OCI-LY3 (cell line): Measurements from ENCODE around the gene RAB43.

Experiments used
- EZH2phosphoT487 ChIP-seq: fragments of 200-600 bp; shearing (Covaris generic); IDR thresholded peaks from 2 replicates; pipeline ENCODE4 v1.6.1; 2018; ENCODE audit warnings: antibody characterized with exemption, mixed run types, low read depth
- TF ChIP-seq, protein P1 (sequence below): fragments of 200-600, 300-600 bp; sonication (generic); IDR thresholded peaks from 2 replicates; pipeline ENCODE4 v1.5.1; 2014; ENCODE audit warnings: antibody characterized with exemption, low read length, low read depth

DNA sequence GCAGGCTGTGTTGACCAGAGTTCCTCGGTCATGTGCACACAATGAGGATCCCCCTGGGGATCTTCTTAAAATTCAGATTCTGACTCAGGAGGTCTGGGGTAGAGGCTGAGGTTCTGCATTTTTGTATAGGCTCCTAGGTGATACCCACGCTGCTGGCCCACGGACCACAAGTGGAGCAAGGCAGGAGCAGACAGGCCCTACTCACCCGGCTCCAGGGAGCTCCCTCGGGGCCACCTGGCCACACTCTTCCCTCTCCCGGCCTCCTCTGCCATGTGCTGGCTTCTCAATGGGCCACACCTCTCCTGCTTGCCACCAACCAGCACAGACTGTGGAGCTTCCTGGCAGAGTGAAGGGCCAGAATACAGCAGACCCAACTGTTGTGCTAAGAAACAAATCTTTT lies 37.1 kb downstream of the RAB43 start:
- TF ChIP-seq, protein P1, sequence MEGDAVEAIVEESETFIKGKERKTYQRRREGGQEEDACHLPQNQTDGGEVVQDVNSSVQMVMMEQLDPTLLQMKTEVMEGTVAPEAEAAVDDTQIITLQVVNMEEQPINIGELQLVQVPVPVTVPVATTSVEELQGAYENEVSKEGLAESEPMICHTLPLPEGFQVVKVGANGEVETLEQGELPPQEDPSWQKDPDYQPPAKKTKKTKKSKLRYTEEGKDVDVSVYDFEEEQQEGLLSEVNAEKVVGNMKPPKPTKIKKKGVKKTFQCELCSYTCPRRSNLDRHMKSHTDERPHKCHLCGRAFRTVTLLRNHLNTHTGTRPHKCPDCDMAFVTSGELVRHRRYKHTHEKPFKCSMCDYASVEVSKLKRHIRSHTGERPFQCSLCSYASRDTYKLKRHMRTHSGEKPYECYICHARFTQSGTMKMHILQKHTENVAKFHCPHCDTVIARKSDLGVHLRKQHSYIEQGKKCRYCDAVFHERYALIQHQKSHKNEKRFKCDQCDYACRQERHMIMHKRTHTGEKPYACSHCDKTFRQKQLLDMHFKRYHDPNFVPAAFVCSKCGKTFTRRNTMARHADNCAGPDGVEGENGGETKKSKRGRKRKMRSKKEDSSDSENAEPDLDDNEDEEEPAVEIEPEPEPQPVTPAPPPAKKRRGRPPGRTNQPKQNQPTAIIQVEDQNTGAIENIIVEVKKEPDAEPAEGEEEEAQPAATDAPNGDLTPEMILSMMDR = no peak
- no peak for TF ChIP-seq EZH2phosphoT487
